A673 (cell line): ENCODE results near the gene IRF2BP2. TPM values are rescaled to one million over a fixed set of nuclear protein-coding genes. Genes with fewer than 3 reads are reported as not detected.

Experiments used
- BruUV-seq: library from RNA; stranded (reverse); fragments of 400-500 nt; replicated peaks from 2 replicates; lab custom pipeline; 2021; lab: Mats Ljungman, UMichigan
- CTCF ChIA-PET: fragments of 300-600 bp; sonication (Branson Sonifier 250); formaldehyde crosslinking; loops from one replicate; lab custom pipeline; 2022; ENCODE audit warnings: antibody characterized with exemption; lab: Charles Lee
- POLR2A ChIA-PET: fragments of 300-600 bp; sonication (Branson Sonifier 250); formaldehyde crosslinking; loops from one replicate; lab custom pipeline; 2022; ENCODE audit warnings: antibody characterized with exemption; ENCODE audit not compliant: low non-redundant PET; lab: Charles Lee
- DNase-seq: peaks from one replicate; pipeline ENCODE4 v3.0.0-alpha.2; 2015; ENCODE audit warnings: low spot score
- H3K27ac ChIP-seq: fragments of 200-600 bp; sonication (generic); 2 replicates; pipeline ENCODE4 v1.5.1; 2016; ENCODE audit warnings: mixed run types, low read depth, mild to moderate bottlenecking, mixed read lengths, antibody characterized with exemption, low read length; ENCODE audit not compliant: poor library complexity, severe bottlenecking
- H3K27me3 ChIP-seq: fragments of 200-600 bp; sonication (generic); replicated peaks from 2 replicates; pipeline ENCODE4 v1.6.1; 2017; ENCODE audit warnings: mixed run types, low read depth, mild to moderate bottlenecking, mixed read lengths, antibody characterized with exemption, low read length; ENCODE audit not compliant: insufficient read depth, poor library complexity
- H3K36me3 ChIP-seq: fragments of 200-600 bp; sonication (generic); 2 replicates; pipeline ENCODE4 v1.6.1; 2016; ENCODE audit warnings: mixed run types, mild to moderate bottlenecking, mixed read lengths, antibody characterized with exemption, low read length; ENCODE audit not compliant: insufficient read depth, poor library complexity, severe bottlenecking
- H3K4me1 ChIP-seq: fragments of 200-600 bp; sonication (generic); 2 replicates; pipeline ENCODE4 v1.6.1; 2017; ENCODE audit warnings: mixed run types, mild to moderate bottlenecking, mixed read lengths, antibody characterized with exemption, low read length; ENCODE audit not compliant: insufficient read depth, poor library complexity, severe bottlenecking
- H3K4me3 ChIP-seq: fragments of 200-600 bp; sonication (generic); 2 replicates; pipeline ENCODE4 v1.5.1; 2016; ENCODE audit warnings: low read depth, mixed run types, mild to moderate bottlenecking, mixed read lengths, low read length; ENCODE audit not compliant: poor library complexity, severe bottlenecking
- H3K9me3 ChIP-seq: fragments of 200-600 bp; sonication (generic); 2 replicates; pipeline ENCODE4 v1.6.1; 2016; ENCODE audit warnings: mixed run types, low read depth, mild to moderate bottlenecking, mixed read lengths, antibody characterized with exemption, low read length; ENCODE audit not compliant: poor library complexity, severe bottlenecking
- EZH2 ChIP-seq: fragments of 200-600 bp; sonication (generic); IDR thresholded peaks from 2 replicates; pipeline ENCODE4 v1.6.1; 2017; ENCODE audit warnings: borderline replicate concordance, low read depth, mild to moderate bottlenecking, mixed read lengths, antibody characterized with exemption, low read length; ENCODE audit not compliant: poor library complexity, severe bottlenecking
- intact Hi-C: fragments of 100-400 bp; cut with micrococcal nuclease; formaldehyde crosslinking; loops from one replicate; pipeline ENCODE4 v1.10.0; 2022; ENCODE audit not compliant: unreplicated experiment
- total RNA-seq: library from RNA; stranded (reverse); gene quantifications from 2 replicates; pipeline ENCODE4 v1.2.3, GENCODE V29; 2021
- TF ChIP-seq, protein P1 (sequence below): fragments of 300-800, 200-600 bp; sonication (generic); conservative IDR thresholded peaks from 2 replicates; pipeline ENCODE4 v1.5.1; 2017; ENCODE audit warnings: low read depth, mild to moderate bottlenecking, antibody characterized with exemption, low read length, moderate library complexity, mixed read lengths

IRF2BP2 gene
- total RNA-seq, 1 experiment from 2014 or later: 43.8 TPM

DNA sequence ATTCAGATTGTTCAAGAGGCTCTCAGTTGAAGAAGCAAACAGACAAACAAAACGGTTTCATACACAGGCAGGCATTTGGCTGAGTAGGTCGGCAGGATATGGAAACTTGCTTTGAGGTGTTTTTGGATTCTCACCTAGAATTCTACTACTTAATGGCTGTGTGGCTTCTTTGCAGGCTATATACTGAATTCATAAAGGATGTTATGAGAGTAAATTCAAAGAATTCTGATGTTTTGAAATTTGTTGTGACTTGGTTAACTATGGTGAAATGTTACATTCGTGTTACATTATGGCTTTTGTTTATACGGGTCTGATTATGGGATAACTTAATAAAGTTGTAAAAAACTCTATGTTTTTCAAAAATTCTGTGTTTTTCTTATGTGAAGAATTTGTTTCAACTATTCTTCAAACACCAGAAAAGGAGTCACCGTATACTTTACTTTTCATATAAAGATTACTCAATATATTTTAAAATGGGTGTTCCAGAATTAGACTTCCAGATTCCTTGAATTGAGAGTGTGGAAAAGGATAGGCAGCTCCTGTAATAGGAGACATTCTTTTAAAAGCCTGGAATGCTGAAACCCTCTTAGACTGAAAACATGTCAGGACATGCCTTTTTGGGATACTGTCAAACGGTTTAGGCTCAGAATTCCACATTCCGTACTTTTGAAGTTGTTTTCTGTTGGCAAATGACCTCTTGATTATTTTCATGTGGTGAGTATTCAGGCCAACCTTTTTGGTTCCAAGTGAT lies 8.2 kb upstream of the IRF2BP2 start:
- H3K4me3 ChIP-seq: no peak overlapping the region
- intact Hi-C loops: no loop called here
- ChIA-PET POLR2A (no interaction called here), CTCF (no interaction called here)
- BruUV-seq: no TSS peak
- no peaks in the 10 kb centered on the region for H3K9me3 ChIP-seq
- H3K27ac ChIP-seq: no peak overlapping the region
- H3K36me3 ChIP-seq: no peaks in the 10 kb centered on the region
- no peak for TF ChIP-seq EZH2
- TF ChIP-seq, protein P1, sequence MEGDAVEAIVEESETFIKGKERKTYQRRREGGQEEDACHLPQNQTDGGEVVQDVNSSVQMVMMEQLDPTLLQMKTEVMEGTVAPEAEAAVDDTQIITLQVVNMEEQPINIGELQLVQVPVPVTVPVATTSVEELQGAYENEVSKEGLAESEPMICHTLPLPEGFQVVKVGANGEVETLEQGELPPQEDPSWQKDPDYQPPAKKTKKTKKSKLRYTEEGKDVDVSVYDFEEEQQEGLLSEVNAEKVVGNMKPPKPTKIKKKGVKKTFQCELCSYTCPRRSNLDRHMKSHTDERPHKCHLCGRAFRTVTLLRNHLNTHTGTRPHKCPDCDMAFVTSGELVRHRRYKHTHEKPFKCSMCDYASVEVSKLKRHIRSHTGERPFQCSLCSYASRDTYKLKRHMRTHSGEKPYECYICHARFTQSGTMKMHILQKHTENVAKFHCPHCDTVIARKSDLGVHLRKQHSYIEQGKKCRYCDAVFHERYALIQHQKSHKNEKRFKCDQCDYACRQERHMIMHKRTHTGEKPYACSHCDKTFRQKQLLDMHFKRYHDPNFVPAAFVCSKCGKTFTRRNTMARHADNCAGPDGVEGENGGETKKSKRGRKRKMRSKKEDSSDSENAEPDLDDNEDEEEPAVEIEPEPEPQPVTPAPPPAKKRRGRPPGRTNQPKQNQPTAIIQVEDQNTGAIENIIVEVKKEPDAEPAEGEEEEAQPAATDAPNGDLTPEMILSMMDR: no peak
- peaks cover 22% of the 10 kb centered on the region for H3K4me1 ChIP-seq
- no peaks in the 10 kb centered on the region for H3K27me3 ChIP-seq
- no peak for DNase-seq

DNA sequence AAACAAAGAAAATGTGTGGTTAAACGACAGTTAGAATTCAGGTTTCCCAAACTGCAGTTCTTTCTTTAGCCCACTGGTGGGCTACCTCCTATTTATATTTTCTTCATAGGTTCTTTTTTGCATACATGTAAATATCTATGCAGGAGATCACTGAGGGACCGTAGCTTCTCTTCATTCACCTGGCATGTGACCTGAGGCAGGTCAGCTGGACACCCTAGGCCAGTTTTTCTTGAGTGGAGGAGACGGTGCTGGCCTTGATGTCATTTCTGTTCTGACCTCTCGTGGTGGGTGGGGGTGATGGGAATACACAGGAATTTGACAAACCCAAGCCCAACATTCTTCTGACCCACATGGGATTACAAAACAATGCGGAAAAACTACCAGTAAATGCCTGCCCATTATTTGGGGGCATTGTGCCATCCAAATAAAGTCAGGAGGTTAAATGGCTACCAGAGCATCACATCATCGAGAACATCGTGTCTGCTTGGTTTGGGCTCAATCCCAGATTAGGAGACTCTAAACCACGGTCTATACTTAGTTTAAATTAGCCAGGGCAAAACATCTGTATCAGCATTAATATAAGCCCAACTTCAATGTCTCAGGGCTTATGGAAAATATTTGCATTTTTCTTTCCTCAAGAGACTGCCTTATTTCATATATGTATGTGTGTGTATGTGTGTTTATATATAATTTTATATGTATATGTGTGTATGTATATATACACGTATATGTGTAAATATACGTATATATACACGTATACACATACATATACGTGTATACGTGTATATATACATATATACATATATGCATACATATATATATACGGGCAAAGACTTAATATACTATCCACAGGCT lies 7.4 kb upstream of the IRF2BP2 start:
- Histone ChIP-seq H3K36me3 (no peaks in the 10 kb centered on the region), H3K4me1 (peaks cover 29% of the 10 kb centered on the region), H3K27ac (no peak overlapping the region), H3K27me3 (no peaks in the 10 kb centered on the region), H3K9me3 (no peaks in the 10 kb centered on the region), H3K4me3 (no peak overlapping the region)
- ChIA-PET CTCF (no interaction called here), POLR2A (interaction anchor here (0.7 kb wide), 1 partner anchor 100 kb away, joined by 3 read pairs; no protein-coding TSS in a partner anchor)
- TF ChIP-seq, protein P1: peak; percentile 32; the same call in 1 of the 2 replicates
- no peak for TF ChIP-seq EZH2
- intact Hi-C loops: no loop called here
- DNase-seq: no peak
- no TSS peak for BruUV-seq

DNA sequence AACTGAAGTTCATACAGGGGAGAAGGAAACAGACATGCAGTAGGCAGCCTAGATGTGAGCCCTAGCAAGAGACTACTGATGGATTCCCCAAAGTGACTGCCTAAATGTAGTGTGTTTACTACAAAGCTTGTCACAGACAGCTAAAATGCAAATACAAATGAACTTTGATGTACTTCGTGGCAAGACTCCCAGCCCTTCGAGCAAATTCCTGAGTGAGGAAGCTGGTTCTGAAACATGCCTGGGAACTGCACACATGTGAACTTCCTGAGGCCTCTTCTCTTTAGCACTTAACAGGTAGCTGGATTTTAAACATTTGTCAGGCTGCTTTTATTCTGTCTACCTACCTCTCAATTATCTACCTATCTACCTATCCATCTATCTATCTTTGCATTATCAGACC lies 6.7 kb upstream of the IRF2BP2 start:
- POLR2A ChIA-PET: interaction anchor here (0.7 kb wide), 1 partner anchor 100 kb away, joined by 3 read pairs; no protein-coding TSS in a partner anchor
- BruUV-seq: no TSS peak
- intact Hi-C loops: no loop called here
- Histone ChIP-seq H3K4me3 (no peak overlapping the region), H3K27ac (no peak overlapping the region), H3K27me3 (no peaks in the 10 kb centered on the region), H3K4me1 (peaks cover 36% of the 10 kb centered on the region), H3K36me3 (no peaks in the 10 kb centered on the region), H3K9me3 (no peaks in the 10 kb centered on the region)
- no peak for DNase-seq
- TF ChIP-seq, protein P1: no peak
- TF ChIP-seq EZH2: no peak
- CTCF ChIA-PET: no interaction called here
